Measurements from ENCODE around the gene RHOT2.

Gene RHOT2

GRCh38 chr16:677316-678190 lies 9.6 kb downstream of the RHOT2 start:
- Histone ChIP-seq H3K36me3 (peaks cover 34% of the 10 kb centered on the region), H3K4me1 (peaks cover 14% of the 10 kb centered on the region), H3K4me3 (ENCODE audit: low read depth, low read length) (no peak overlapping the region), H3K9me3 (no peaks in the 10 kb centered on the region), H3K27me3 (no peaks in the 10 kb centered on the region)
- TF ChIP-seq, protein P1, sequence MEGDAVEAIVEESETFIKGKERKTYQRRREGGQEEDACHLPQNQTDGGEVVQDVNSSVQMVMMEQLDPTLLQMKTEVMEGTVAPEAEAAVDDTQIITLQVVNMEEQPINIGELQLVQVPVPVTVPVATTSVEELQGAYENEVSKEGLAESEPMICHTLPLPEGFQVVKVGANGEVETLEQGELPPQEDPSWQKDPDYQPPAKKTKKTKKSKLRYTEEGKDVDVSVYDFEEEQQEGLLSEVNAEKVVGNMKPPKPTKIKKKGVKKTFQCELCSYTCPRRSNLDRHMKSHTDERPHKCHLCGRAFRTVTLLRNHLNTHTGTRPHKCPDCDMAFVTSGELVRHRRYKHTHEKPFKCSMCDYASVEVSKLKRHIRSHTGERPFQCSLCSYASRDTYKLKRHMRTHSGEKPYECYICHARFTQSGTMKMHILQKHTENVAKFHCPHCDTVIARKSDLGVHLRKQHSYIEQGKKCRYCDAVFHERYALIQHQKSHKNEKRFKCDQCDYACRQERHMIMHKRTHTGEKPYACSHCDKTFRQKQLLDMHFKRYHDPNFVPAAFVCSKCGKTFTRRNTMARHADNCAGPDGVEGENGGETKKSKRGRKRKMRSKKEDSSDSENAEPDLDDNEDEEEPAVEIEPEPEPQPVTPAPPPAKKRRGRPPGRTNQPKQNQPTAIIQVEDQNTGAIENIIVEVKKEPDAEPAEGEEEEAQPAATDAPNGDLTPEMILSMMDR (IDR thresholded peaks at IDR 0.05; ENCODE audit: low read depth, low read length), result no peak
- DNase-seq, result no peak

GRCh38 chr16:678209-678857 lies 10.4 kb downstream of the RHOT2 start:
- Histone ChIP-seq H3K27me3 (no peaks in the 10 kb centered on the region), H3K4me1 (peaks cover 14% of the 10 kb centered on the region), H3K9me3 (no peaks in the 10 kb centered on the region), H3K4me3 (ENCODE audit: low read depth, low read length) (no peak overlapping the region), H3K36me3 (peaks cover 34% of the 10 kb centered on the region)
- TF ChIP-seq, protein P1 (IDR thresholded peaks at IDR 0.05; ENCODE audit: low read depth, low read length), result no peak
- DNase-seq, result no peak

- TF ChIP-seq, protein P1 (IDR thresholded peaks at IDR 0.05; ENCODE audit: low read depth, low read length), result no peak
- peak; percentile 90 for DNase-seq
- H3K4me3 ChIP-seq (ENCODE audit: low read depth, low read length), result peak overlapping the region; percentile 58
Measured at GRCh38 chr16:678858-679813, 11.2 kb downstream of the RHOT2 start.

GRCh38 chr16:679814-680624 lies 12.1 kb downstream of the RHOT2 start, which contains the start of gene STUB1:
TSS of gene STUB1 (plus strand) at chr16:680410. CDS start at chr16:680526, 116 bp downstream.
- peaks cover 14% of the 10 kb centered on the region for H3K4me1 ChIP-seq
- no peaks in the 10 kb centered on the region for H3K9me3 ChIP-seq
- peak within 1 kb of the TSS; percentile 91 for H3K4me3 ChIP-seq (ENCODE audit: low read depth, low read length)
- peaks cover 30% of the 10 kb centered on the region for H3K36me3 ChIP-seq
- TF ChIP-seq, protein P1 (IDR thresholded peaks at IDR 0.05; ENCODE audit: low read depth, low read length), result no peak
- H3K27me3 ChIP-seq, result no peaks in the 10 kb centered on the region
- peak; percentile 95 for DNase-seq

More at GRCh38 chr16:678858-679813, 11.2 kb downstream of the RHOT2 start:
- no peaks in the 10 kb centered on the region for H3K27me3 ChIP-seq
- peaks cover 14% of the 10 kb centered on the region for H3K4me1 ChIP-seq
- H3K9me3 ChIP-seq, result no peaks in the 10 kb centered on the region
- peaks cover 30% of the 10 kb centered on the region for H3K36me3 ChIP-seq

- Histone ChIP-seq H3K4me1 (peaks cover 15% of the 10 kb centered on the region), H3K4me3 (ENCODE audit: low read depth, low read length) (peak overlapping the region; percentile 91), H3K9me3 (no peaks in the 10 kb centered on the region), H3K27me3 (no peaks in the 10 kb centered on the region), H3K36me3 (peaks cover 35% of the 10 kb centered on the region)
- DNase-seq, result no peak
- TF ChIP-seq, protein P1 (IDR thresholded peaks at IDR 0.05; ENCODE audit: low read depth, low read length), result no peak
Measured at GRCh38 chr16:680625-680945, 12.7 kb downstream of the RHOT2 start.
